GM21526 (cell line): ENCODE measurements around the gene SCT.

ENCODE experiments used
- ATAC-seq: cut with Tn5 transposase; IDR thresholded peaks from one replicate; pipeline ENCODE4 v1.9.1; 2021; ENCODE audit warnings: moderate library complexity; ENCODE audit not compliant: unreplicated experiment, low FRiP score

The SCT gene

DNA sequence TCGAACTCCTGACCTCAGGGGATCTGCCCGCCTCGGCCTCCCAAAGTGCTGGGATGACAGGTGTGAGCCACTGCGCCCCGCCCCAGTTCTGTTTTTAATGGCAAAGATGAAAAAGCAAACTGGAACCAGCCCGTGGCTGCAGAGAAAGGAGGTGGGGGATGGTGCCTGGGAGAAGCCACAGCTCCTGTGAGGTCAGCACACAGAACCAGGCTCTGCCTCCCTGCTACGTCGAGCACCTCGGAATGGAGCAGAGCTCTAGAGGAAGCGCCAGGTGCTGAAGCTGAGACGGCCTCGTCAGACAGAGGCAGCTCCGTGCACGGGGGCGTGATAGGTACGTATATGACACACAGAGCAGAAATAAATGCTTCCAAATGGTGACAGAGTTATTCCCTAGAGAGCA, 18.6 kb upstream of the SCT start:
- no peak for ATAC-seq

DNA sequence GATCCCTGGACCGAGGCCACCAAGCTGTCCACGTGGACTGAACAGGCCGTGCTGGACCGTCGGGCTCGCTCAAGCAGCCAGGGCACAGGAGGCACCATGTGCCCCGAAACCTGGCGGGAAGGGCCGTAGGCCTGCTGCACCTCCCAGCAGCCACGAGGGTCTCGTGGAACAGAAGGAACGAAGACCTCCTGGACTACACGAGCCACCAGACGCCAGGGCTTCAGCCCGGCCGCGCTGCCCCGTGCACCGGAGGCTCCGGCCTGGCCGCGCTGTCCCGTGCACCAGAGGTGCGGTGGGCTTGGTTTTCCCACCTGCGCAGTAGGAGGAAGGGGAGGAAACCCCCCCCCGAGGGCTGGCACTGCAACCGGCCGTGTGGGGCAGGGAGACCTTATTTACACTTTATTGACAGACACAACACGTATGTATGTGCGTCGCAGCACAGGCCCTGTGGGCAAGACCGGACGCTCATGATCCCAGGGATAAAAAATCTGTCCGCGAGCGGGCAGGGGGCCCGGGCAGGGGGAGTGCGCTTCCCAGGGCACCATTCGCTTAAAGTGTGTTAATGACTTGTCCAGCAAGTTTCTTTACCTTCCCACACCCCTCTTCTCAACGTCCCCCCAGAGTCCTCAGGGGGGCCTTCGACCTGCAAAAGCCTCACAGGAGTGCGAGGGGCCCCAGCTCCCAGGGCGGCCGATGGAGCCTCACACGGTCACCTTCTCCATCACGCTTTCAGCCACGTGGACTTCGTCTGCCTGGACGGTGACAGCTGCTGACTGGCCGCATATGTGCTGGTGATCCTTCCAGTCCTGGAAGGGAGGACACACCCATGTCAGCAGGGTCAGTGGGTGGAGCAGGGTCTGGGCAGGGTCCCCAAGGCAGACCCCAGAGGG, 17.1 kb upstream of the SCT start:
- ATAC-seq, result no peak

GRCh38 chr11:643366-643765, 16.4 kb upstream of the SCT start:
- no peak for ATAC-seq

DNA sequence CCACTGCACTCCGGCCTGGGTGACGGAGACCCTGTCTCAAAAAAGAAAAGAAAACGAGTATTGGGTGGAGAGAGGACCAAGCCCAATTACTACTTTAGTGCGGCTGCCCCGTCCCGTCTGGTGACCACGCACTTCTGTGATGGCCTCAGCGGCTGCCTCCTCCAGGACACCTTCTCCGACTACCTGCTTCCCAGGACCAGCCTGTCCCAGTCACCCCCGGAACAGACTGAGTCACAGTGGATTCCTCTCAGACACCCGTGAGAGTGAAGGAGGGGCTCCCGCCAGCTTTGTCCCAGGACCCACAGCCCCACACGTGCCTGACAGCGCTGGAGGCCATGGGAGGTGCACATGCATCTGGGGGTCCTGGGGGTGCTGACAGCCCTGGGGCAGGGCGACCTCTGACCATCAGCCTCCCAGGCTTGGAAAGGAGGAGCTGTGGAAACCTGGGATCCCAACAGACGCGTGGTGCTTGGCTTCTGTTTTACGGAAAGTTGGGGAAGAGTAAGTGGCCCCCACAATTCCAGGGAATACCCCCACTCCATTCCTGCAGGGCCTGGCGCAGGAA, 14.9 kb upstream of the SCT start:
- ATAC-seq, result no peak

DNA sequence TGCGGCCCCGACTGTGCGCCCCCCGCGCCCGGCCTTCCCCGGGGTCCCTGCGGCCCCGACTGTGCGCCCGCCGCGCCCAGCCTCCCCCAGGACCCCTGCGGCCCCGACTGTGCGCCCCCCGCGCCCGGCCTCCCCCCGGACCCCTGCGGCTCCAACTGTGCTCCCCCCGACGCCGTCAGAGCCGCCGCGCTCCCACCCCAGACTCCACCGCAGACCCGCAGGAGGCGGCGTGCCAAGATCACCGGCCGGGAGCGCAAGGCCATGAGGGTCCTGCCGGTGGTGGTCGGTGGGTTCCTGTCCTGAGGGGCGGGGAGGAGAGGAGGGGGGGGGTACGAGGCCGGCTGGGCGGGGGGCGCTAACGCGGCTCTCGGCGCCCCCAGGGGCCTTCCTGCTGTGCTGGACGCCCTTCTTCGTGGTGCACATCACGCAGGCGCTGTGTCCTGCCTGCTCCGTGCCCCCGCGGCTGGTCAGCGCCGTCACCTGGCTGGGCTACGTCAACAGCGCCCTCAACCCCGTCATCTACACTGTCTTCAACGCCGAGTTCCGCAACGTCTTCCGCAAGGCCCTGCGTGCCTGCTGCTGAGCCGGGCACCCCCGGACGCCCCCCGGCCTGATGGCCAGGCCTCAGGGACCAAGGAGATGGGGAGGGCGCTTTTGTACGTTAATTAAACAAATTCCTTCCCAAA, 13.2 kb upstream of the SCT start:
- ATAC-seq, result no peak

- no peak for ATAC-seq
Observed at GRCh38 chr11:639332-639955, 12.5 kb upstream of the SCT start.

DNA sequence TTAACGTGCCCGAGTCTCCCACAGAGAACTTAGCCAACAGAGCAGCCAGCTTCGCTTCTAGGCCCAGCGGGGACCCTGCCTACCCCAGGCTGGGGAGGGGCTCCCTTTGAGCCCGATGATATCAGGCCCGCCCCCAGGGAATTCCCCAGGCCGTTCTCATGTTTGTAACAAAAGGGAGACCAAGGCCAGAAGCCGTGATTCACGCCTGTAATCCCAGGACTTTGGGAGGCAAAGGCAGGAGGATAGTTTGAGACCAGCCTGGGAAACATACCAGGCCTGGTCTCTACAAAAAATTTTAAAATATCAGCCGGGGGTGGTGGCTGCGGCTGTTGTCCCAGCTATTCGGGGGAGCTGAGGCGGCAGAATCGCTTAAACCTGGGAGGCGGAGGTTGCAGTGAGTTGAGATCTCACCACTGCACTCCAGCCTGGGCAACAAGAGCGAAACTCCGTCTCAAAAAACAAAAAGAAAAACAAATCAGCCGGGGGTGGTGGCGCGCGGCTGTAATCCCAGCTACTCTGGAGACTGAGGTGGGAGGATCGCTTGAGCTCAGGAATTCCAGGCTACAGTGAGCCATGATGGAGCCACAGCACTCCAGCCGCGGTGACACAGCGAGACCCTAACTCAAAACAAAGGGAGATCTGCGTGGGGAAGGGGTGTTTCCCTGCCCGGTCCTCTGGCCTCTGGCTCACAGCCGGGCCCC, 11.8 kb upstream of the SCT start:
- no peak for ATAC-seq

GRCh38 chr11:637593-638521, 10.9 kb upstream of the SCT start:
- ATAC-seq, result no peak

- no peak for ATAC-seq
Observed at GRCh38 chr11:637333-637592, 10.3 kb upstream of the SCT start.

DNA sequence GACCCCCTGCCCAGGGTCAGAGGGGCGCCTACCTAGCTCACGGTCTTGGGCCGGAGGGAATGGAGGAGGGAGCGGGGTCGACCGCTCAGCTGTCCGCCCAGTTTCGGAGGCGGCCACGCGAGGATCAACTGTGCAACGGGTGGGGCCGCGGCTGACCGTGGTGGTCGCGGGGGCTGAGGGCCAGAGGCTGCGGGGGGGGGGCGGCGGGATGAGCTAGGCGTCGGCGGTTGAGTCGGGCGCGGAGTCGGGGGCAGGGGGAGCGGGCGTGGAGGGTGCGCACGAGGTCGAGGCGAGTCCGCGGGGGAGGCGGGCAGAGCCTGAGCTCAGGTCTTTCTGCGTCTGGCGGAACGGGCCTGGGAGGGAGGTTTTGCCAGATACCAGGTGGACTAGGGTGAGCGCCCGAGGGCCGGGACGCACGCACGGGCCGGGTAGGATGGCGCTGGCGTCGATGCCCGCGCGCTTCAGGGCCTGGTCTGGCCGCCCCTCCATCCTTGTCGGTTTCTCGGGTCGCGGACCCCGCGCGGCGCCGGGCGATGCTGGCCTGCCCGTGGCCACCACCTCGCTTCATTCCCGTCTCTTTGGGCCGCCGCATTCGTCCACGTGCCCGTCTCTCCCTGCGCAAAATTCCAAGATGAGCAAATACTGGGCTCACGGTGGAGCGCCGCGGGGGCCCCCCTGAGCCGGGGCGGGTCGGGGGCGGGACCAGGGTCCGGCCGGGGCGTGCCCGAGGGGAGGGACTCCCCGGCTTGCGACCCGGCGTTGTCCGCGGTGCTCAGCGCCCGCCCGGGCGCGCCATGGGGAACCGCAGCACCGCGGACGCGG, 9.7 kb upstream of the SCT start, which contains the start of gene DRD4:
Gene DRD4, plus strand, starts transcription at position 759 of the 822 bp plus-strand sequence. Its CDS starts 36 bp downstream, at position 795.
- ATAC-seq, result no peak

GRCh38 chr11:635945-636510, 9.0 kb upstream of the SCT start:
- no peak for ATAC-seq

DNA sequence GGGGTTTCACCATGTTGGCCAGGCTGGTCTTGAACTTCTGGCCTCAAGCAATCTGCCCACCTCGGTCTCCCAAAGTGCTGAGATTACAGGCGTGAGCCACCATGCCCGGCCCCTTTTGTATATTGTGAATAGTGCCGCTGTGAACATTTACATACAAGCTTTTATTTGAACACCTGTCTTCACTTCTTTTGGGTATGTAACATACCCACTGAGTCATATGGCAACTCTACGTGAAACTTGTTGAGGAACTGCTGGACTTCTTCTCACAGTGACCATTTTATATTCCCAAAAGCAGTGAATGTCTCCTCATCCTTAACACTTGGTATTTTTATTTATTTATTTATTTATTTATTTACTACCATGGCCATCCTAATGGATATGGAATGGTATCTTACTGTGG, 3.9 kb upstream of the SCT start:
- ATAC-seq, result no peak

GRCh38 chr11:629237-629583, 2.2 kb upstream of the SCT start:
- no peak for ATAC-seq

DNA sequence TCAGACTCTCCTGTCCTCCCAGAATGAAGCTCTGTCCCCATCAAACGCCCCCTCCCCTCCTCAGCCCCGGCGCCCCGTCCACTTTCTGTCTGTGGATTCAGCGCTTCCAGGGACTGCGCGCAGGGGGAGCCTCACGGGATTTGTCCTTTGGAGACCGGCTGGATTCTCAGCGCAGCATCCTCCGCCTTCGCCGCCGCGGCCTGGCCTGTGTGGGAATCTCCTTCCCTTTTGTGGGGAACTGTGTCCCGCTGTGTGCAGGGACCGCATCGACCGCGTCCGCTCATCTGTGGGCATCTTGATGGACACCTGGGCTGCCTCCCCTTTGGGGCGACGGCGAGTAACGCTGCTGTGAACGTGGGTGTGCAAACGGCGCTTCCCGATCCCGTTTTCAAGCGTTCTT, 1.1 kb upstream of the SCT start:
- no peak for ATAC-seq

GRCh38 chr11:627308-627576, 261 bp upstream of the SCT start:
- ATAC-seq, result no peak

DNA sequence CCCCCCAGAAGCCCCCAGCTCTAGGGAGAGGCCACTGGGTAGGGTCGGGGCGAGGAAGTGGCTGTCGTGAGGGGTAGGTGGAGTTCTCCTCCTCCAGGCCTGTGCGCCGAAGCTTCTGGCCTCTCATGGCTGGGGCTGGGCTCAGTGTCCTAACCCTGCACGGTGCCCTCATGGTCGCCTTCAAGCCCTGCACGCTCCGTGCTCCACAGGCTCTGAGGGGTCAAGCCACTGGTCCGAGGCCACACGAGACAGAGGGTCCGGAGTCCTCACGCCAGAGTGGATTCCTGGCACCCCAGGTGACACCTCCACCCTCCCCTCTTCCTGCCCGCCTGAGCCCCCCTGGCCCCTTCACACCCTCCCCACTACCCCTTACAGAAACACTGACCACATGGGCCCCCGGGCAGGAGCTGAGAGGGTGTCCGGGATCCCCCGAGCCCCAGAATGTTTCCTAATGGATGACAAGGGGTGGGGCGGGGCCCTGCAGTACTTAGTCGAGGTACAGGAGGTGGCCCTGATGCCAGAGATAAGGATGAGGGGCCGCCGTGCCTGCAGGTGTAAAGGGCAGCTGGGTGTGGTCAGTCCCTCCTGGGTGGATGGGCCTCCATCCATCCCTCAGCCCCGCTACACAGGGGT, 1.2 kb downstream of the SCT start:
- ATAC-seq, result no peak

GRCh38 chr11:624705-625635, 2.0 kb downstream of the SCT start, which contains the start of gene CDHR5:
CDHR5 (minus strand) TSS chr11:624955; CDS start chr11:624902, 53 bp downstream.
- no peak for ATAC-seq
